Activated CD4-positive, alpha-beta T cell treated with anti-CD3 and anti-CD28 coated beads, Interleukin-2, Interleukin-6, amounts not matched to agents 100 ng/mL and 50 ng/mL, durations not matched to agents 16 hours and 8 hours (primary cell): Measurements from ENCODE around the gene FCHSD2.

Experiments used
- DNase-seq: peaks from one replicate; pipeline ENCODE4 v3.0.0-alpha.2; 2020

Gene FCHSD2

DNA sequence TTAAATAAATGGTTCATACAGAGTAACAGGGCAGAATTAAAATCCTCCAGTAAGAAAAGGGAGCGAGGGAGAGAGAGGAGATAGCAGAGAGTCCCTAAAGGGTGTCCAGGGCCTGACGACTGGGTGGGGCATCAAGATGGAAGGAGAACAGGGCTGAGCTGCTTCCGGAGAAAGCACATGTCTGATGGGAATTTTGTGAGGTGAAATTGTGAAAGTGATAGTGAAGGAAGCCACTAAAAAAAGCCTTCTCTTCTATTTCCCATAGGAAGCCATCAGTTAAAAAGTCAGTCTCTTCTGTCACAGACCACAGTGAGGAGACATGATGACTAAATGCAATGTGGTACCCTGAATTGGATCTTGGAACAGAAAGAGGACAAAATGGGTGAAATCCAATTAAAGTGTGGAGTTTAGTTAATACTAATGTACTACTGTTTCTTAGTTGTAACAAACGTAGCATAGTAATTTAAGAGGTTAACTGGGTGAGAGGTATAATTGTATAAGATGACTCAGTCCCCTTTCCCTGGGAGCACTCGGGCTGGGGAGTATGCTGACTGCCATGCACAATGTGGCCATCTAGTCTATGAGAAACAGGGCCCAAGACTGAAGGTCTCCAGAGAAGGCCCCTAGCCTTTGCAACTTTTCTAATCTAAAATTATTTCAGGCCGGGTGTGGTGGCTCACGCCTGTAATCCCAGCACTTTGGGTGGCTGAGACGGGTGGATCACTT is 29.5 kb upstream of the FCHSD2 start:
- no peak for DNase-seq

DNA sequence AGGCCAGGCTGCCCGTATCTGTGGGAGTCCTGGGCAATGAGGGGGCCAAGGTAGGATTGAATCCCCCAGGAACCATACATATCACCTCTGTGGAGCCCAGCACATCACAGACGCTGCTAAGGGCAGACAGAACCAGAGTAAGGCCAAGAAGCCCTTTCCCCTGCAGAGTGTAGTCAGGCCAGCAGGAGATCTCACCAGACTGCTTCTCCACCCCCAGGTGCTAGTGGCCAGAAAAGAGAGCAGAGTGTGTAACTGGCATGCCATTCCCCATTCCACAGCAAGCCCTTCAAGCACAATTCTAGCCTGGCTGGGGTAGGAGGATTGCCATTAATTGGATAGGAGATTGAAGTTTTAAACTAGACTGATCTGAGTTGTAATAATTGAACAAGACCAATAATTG is 28.0 kb upstream of the FCHSD2 start:
- no peak for DNase-seq

DNA sequence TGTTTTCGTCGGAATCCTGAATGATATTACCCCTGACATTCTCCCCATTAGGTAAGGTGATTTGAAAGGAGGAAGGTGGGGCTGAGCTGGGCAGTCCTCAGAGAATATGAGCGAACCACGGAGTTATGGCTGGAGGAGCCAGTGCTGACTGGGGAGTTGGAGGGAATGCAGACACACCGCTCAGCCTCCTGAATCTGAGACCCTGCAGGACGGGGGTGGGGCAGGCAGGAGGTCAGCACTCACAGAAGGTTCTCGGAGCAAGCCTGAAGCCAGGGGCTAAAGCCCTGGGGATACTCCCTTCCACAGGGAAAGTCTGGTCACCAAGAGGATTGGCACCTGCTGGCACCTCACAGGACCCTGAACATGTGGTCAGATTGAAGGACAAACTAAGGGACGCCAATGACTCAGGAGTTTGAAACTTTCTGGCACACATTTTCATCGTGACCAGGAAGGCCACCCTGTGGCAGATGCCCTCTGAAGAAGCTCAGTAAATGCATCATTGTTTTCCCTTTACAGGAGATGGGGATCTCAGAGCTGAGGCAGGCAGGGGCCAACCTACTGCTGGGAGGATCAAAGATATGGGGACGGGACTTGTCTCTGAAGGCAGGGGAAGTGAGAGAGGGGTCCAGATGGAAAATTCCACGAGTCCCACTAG is 26.9 kb upstream of the FCHSD2 start:
- no peak for DNase-seq

DNA sequence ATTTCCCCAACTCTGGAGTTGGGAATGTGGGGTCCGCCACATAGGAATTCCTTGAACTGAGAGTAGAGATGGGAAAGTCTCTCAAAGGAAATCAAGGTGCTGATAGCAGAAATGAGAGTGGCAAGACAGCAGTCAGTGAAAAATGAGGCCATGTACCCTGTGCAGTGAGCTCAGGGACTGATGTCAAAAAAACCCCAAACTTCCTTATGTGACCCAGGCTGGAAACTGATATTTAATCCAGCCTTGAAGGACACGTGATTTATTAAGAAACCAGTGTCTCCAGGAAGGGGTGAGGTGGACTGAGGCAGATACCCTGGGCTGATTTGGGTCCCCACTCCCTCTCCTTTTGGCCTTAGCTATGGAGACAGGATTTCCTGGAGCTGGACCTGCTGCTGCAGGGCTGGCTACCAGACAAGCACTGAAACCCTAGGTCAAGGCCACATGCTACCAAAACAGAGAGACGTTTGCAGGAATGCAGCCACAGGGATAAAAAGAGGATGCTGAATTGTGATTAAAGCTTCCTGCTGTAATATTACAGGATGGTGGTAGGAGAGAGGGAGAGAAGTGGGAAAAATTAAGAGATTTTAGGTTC is 25.3 kb upstream of the FCHSD2 start:
- no peak for DNase-seq

DNA sequence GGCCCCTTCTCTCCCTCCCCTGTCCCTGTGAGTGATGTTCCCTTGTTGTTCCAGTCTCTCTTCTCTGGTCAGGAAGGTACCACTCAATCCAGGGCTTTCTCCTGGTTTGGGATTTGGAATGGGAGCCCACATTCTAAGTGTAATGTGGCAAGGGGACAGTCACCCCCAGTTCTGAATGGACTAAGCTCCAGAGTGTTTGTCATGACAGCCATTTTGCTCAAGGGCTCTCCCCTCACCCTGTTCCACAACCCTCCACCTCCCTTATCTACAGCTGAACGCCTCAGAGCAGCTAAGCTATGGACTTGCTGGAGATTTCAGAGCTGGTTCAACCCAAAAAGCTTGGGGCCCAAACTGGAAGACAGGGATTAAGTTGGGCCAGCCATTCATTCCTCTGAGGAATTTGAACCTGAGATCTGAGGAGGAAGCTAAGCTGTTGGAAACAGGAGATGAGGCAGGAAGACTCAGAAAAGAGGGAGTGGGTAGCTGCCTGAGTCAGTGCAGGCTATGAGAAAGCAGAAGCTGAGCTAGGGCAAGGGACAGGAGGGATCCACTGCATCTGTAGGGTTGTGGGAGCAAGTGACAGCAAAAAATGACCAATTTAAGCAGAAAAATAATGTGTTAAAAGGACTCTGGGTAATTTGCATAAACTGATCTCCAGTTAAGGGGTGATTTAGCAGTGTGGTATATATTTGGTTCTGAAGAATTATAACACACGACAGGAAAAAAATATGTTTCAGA is 22.9 kb upstream of the FCHSD2 start:
- DNase-seq: no peak

DNA sequence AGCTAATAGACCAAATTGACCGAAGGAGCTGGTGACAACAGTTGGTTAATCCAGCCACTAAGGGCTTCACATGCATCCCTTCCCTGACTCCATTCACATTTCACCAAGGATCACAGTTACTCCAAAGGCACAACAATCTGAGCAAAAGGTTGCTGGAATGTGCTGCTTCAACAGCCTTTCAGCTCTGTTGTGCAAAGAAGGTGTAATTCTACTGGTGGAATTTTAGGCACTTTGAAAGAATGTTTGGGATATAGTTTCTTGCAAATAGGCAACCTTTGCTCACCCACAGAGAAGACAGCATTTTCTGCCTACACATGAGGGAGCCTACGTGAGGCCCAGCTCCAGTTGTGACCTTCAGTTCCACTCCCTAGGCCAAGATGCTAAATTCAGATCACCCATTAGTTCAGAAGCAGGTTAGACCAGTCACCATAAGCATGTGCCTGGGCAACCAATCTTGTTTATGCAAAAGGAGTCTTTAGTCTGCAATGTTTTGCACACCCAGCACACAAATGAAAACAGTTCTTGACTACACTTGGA is 21.6 kb upstream of the FCHSD2 start:
- no peak for DNase-seq

DNA sequence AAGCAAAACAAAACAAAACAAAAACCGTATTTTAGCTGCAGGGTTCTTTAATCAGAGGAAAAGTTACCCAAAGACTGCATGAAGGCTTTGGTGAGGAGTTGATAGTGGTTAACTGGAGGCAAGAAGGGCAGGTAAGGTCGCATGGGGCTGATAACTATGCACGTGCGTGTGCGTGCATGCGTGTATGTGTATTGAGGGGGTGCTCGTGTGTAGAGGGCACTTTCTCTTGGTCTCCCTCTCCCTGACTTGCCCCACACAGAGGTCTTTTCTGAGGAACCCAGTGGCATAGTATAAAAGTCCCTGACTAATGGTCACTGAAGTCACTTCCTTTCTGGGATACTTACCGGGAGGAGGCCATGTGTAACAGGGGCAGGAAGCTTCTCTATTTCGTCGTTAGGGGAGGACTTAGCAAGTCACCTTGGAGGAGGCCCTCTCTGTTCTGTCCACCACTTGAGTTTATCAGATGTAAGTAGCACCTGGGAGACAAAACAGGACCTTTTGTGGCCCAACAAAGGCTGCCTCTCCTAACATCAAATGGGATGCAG is 20.1 kb upstream of the FCHSD2 start:
- DNase-seq: no peak

DNA sequence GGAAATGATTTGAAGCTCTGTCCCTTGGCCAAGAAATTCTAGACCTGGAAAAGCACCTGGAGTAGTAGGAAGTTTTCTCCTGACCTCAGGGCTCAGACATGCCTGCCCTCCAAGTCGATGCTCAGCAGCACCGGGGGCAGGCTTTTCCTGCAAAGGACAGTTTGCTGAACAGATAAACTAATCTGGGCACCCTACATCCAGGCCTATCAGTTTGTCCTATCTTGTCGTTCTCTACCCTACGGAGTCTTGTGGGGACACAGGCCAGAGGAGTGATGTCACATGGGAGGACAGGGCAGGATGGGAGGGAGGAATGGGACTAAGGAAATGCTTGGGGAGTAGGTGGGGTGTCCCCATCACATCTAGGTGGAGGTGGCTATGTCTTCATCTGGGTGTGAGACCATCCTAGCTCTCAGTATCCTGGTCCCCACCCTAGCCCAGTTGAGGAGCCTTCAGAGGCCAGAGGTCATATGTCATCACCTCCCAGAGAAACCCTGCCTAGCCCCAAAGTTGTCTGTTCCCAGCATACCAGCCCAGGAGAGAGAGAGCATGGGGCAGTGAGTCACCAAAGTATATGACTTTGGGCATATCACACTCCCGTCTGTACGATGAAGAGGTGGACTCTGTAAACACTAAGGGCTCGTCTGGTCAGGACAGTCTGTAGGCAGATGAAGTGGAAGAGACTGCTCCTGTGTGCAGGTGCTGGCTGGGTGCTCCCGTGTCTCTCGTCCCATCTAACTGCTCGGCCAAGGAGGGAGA is 18.1 kb upstream of the FCHSD2 start:
- DNase-seq: no peak

DNA sequence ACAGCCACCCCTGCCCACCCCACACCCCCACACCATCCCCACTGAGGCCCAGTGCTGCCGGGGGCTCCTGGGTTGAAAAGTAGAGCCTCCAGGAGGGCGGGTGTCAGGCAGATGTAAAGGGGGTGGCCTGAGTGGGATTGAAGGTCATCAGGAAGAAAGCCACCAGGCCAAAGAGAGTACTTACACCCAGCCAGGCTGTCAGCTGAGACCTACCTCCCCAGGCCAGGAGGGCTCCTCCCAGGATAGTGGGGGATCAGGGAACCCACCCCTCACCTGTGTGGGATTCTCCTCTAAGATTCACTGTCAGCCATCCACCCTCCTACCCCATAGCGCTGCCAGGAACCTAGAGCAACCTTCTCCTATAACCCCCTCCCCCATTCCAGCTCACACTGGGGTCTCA is 17.2 kb upstream of the FCHSD2 start:
- no peak for DNase-seq

DNA sequence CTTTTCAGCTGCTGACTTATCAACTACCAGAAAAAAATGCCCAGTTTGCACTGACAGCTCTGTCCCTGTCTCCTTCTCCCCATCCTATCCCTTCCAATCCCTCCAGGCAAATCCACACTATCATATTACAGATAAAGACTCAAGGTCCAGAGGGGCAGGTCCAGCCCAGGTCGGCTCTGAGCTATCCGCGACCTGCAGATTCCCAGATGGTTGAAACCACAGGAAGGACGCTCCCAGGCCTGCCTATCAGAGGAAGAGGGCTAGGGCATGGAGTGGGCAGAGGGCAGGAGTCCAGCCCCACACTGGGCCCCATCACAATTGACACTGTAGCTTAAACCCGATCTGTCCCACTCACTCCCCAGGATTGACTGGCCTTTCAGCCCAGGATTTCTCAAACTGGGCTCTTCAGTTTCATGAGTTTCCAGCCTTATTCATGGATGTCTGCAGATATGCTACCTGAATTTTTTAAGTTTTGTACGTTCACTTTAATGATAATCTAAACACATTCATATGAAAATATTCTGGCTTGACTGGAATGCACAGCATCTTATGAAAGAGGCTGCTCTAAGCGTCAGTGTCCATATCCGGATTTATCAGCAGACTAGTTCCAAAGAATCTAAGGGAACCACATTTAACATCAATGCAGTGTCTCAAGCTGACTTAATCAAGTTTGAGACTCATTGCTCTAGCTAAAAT is 16.4 kb upstream of the FCHSD2 start:
- no peak for DNase-seq

DNA sequence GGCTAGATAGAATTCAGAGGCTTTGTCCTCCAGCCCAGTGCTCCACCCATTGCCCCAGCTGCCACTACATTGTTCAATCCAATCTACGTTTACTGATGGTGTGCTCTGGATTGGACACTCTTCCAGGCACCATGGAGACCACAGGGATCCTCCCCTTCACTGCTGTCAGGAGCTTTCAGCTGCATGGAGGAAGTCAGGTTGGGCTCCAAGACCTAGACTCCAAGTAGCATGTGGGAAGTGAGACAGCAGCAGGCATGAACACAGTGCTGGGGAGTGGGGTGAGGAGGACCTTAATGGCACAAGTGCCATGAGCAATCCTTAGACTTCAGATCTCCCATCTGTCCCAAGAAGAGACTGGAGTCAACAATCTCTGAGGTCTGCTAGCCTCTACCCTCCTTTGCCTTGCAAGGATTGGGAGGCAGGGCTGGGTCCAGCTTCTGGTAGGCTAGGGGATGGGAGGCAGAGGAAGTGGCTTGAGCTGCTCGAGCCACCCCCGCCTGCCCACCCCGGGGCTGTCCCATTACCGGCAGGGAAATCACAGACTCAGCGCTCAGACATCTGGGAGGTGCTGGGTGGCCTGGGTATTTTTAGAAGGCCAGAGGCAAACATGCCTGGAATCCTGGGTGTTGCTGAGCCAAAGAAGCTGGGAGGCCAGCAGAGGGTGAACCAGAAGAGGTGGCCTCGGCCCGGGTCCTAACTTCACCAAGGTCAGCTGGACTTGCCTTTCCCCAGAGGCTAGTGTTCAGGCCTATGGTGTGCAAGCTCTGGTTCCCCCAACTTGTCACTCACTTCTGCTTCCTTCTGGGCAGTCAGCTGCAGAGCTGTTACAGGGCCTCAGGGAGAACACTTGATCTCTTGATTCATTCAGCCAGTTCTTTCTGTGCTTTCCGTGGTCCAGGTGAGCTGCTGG is 15.2 kb upstream of the FCHSD2 start:
- DNase-seq: no peak

DNA sequence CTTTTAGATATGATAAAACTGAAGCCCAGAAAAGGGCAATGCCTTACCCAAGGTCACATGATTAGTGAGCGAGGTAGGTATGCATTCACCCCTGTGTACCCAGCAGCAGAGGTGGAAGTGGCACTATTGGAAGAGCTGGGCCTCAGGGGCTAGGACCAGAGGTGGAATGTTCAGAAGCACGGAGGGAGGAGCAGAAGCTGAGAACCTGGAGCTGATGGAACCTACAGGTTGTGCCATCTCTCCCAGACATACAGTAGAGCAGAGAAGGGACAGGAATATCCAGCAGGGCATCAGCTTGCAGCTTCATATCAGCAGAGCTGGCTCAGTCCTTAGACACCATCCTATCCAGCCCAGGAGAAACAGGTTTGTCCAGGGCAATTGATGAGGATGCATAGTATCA is 14.6 kb upstream of the FCHSD2 start:
- DNase-seq: no peak

DNA sequence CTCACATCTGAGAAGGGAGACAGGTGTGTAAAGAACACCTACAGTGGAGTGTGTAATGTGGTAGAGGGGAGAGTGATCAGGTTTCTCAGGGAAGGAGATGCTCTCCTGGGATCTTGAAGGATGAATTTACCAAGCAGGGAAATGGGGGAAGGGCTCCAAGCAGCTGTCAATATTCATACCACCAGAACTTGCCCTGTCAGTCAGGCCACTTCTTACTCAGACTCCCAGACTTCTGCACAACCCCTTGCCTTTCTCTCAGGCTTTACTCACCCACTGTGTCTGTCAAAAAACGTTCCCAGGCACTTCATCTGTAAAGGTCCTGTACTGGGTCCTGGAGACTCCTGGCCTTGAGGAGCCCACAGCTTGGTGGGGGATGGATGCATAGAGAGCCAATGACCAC is 14.0 kb upstream of the FCHSD2 start:
- no peak for DNase-seq

DNA sequence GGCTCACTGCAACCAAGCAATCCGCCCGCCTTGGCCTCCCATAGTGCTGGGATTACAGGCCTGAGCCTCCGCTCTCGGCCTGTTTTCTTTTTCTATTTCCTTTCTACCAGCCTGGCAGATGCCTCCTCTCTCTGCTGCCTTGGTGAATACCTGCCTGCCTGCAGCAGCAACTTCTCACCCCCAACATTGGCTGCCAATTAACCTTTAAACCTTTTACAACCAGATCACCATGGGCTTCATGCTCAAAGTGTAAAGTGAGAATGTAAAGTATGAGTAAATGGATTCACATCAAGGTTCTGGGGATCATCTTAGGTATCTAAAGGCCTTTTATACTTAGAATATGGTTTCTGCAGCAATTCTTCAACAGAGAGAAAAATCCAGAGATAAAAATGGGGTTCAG is 13.0 kb upstream of the FCHSD2 start:
- DNase-seq: no peak

DNA sequence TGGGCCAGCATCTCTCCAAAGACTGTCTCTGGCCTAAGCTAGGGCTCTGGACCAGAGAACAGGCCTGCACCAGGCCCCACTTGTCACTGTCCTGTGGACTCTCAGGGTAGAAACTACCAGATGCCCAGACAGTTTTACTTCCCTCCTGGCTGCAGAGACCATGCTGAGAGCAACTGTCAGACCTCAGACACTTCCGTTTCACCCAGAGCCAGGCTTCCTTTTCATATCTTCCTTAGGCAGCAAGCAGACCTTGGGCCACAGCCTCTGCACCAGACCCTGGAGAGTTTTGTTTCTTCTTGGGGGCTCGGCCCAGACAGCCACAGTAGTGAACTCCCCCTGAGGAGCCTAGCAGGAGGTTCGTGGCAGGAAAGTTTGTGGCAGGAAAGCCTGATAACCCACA is 12.1 kb upstream of the FCHSD2 start:
- DNase-seq: peak; percentile 61

DNA sequence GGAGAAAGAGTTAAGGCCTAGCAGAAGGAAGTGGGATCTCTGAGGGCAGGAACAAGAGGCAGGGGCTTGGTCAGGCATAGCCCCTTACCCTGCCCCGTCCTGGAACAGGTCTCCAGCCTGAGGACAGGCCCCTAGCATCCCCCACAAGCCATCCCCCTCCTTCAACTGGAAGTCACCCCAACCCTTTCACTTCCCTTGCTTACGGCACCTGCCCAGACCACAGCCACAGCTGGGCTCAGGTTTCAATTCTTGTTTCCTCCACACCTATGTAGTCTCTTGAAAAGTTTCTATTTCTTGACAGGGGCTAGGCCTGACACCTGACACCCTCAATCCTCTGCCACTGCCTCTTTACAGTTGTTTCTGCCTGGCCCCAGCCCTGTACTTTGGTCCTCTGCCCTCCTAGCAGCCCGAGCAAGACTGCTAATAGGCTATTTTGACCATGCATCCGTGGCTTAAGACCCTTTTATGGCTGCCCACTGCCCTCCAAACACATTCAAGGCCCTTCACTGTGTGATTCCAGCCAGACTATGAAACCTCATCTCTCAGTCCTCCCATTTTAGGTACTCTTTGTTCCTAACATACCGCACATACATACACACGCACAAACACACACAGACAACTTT is 10.9 kb upstream of the FCHSD2 start:
- peak; percentile 61 for DNase-seq

DNA sequence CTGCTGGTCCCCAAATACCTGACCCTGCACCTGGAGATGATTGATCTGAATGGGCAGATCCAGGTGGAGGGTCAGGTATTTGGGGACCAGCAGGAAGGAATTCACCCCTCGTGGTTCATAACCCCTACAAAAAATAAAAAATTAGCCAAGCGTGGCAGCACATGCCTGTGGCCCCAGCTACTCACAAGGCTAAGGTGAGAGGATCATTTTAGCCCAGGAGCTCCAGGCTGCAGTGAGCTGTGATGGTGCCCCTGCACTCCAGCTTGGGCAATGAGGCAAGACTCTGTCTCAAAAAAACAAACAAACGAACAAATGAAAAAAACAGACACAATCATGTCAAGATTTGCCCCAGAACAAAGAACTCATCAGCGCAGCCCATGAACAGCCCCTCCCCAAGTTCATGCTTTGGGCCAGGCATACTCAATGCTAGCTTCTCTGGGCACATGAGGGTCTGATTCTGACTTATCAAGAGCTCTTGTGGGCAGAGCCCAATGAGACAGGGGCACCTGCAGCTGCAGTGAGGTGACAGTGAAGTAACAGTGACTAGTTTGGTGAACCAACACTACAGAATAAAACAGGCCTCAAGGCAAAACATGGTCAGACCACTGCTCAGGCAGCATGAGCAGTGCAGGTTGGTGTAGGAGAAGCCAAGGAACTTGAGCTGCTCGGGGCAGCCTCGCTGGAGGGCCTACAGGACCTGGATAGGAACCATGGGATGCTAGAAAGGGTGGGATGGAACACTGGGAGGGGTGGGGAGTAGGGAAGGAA is 10.2 kb upstream of the FCHSD2 start:
- no peak for DNase-seq

DNA sequence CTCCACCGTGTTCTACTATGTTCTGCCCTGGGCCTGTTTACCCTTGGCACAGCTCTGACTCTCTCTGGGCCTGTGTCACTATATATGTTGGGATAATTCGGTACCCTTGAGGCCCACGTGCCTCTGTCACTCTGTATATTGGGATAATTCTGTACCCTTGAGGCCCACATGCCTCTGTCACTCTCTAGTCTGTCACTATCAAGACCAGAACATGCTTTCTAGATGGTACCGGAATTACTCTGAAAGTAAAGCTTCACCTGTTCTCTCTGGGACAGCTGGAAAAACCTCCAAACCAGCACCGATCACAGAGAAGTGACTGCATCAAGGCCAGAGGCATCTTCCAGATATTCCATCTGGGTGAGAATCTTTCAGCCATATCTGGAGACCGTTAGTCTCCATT is 9.3 kb upstream of the FCHSD2 start:
- DNase-seq: no peak

DNA sequence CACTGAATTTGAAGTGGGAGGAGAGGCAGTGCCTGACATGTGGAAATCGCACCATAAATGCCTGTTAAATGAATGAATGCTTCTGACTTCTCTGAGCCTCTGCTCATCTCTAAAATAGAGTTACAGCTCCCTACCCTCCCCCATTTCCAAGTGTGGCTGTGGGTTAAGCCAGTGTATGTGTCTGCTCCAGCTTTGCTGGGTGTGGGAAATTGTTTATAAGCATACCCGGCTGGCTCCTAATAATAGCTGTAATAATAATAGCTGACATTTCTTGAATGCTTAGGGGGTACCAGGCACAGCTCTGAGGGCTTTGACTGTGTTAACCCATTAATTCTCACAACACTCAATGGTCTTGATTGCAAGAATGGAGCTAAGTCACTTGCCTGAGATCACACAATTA is 7.0 kb upstream of the FCHSD2 start:
- DNase-seq: no peak
